ENCODE measurements around the gene RPS16. TPM values are rescaled to one million over a fixed set of nuclear protein-coding genes. Genes with fewer than 3 reads are reported as not detected.
A peak's percentile ranks its signal among the peaks of the same experiment; 100 is the strongest.

RPS16 gene
- polyA plus RNA-seq, 3 donors, result 689 to 2,619 (median 1,038) TPM

DNA sequence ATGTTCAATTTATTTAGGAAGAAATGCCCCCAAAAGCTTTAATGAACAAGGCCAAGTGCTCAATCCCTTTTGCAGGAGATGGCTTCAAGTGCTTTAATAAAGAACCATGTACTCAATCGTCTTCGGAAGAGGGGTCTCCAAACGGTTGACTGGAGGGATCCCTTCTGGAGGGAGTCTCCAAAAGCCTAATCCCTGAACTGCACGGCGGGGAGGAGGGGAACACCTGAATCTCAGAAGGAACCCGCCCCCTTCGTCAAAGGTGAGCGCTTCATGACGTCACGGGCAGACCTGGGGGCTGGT lies 45.3 kb downstream of the RPS16 start:
- H3K4me3 ChIP-seq (replicated peaks in 1 of 3; ENCODE audit: low read depth in 2 of 3, low read length in 3 of 3), result peak overlapping the region; percentile 77 to 97 (median 79)
- peak overlapping the region; percentile 85 to 91 for H3K27ac ChIP-seq (ENCODE audit: low read depth in 1 of 2, low read length in 2 of 2)
- no peaks in the 10 kb centered on the region for H3K27me3 ChIP-seq (ENCODE audit: control insufficient read depth in 2 of 2, insufficient read depth in 2 of 2, low read length in 2 of 2)
- peak overlapping the region; percentile 64 for H2AFZ ChIP-seq (ENCODE audit: insufficient read depth, low read depth, low read length, poor library complexity, severe bottlenecking)
- H3K4me1 Mint-ChIP-seq, result peaks cover 21% of the 10 kb centered on the region
- H3K79me2 ChIP-seq (ENCODE audit: insufficient read depth, low read length), result peaks cover 48% of the 10 kb centered on the region
- DNase-seq, result peak in 2 of 3 donors; percentile 17 to 58
- peaks cover 4% of the 10 kb centered on the region for H4K20me1 ChIP-seq (ENCODE audit: insufficient read depth, low read length)
- H3K9me3 ChIP-seq (replicated peaks in 1 of 2; ENCODE audit: control insufficient read depth in 1 of 2, insufficient read depth in 1 of 2, low read length in 2 of 2), result no peaks in the 10 kb centered on the region
- peak overlapping the region; percentile 93 for H3K9ac ChIP-seq (ENCODE audit: insufficient read depth, low read length, poor library complexity, severe bottlenecking)
- 0% methylated on average over 10 of the region's 10 CpGs for WGBS (ENCODE audit: insufficient coverage)
- peak overlapping the region; percentile 89 to 96 for H3K4me3 Mint-ChIP-seq
- H3K27me3 Mint-ChIP-seq (ENCODE audit: low read depth in 3 of 3), result peaks cover 0 to 3% (median 0%) of the 10 kb centered on the region in 3 donors
- intact Hi-C loops (cut with micrococcal nuclease), result loop anchor here (5.0 to 10.0 kb wide), 3 partner anchors 48 to 144 kb away; partner anchors contain the start of genes EID2B (in 2 of the 2) and SAMD4B (in 1 of the 2)
- H3K9me3 Mint-ChIP-seq, result no peaks in the 10 kb centered on the region
- TF ChIP-seq, protein P1, sequence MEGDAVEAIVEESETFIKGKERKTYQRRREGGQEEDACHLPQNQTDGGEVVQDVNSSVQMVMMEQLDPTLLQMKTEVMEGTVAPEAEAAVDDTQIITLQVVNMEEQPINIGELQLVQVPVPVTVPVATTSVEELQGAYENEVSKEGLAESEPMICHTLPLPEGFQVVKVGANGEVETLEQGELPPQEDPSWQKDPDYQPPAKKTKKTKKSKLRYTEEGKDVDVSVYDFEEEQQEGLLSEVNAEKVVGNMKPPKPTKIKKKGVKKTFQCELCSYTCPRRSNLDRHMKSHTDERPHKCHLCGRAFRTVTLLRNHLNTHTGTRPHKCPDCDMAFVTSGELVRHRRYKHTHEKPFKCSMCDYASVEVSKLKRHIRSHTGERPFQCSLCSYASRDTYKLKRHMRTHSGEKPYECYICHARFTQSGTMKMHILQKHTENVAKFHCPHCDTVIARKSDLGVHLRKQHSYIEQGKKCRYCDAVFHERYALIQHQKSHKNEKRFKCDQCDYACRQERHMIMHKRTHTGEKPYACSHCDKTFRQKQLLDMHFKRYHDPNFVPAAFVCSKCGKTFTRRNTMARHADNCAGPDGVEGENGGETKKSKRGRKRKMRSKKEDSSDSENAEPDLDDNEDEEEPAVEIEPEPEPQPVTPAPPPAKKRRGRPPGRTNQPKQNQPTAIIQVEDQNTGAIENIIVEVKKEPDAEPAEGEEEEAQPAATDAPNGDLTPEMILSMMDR (IDR thresholded peaks at IDR 0.05), result no peak
- peaks cover 48 to 68% of the 10 kb centered on the region in 2 donors for H3K36me3 Mint-ChIP-seq
- peaks cover 21 to 22% of the 10 kb centered on the region in 2 donors for H3K4me1 ChIP-seq (ENCODE audit: control insufficient read depth in 1 of 2, insufficient read depth in 2 of 2, low read length in 2 of 2)
- peak overlapping the region; percentile 97 to 99 (median 98) for H3K27ac Mint-ChIP-seq
- peaks cover 46 to 62% of the 10 kb centered on the region in 2 donors for H3K36me3 ChIP-seq (replicated peaks in 1 of 2; ENCODE audit: control insufficient read depth in 1 of 2, insufficient read depth in 2 of 2, low read length in 2 of 2)
- peak overlapping the region; percentile 89 for H3K4me2 ChIP-seq (replicated peaks; ENCODE audit: extremely low read depth, low read length, poor library complexity, severe bottlenecking)

DNA sequence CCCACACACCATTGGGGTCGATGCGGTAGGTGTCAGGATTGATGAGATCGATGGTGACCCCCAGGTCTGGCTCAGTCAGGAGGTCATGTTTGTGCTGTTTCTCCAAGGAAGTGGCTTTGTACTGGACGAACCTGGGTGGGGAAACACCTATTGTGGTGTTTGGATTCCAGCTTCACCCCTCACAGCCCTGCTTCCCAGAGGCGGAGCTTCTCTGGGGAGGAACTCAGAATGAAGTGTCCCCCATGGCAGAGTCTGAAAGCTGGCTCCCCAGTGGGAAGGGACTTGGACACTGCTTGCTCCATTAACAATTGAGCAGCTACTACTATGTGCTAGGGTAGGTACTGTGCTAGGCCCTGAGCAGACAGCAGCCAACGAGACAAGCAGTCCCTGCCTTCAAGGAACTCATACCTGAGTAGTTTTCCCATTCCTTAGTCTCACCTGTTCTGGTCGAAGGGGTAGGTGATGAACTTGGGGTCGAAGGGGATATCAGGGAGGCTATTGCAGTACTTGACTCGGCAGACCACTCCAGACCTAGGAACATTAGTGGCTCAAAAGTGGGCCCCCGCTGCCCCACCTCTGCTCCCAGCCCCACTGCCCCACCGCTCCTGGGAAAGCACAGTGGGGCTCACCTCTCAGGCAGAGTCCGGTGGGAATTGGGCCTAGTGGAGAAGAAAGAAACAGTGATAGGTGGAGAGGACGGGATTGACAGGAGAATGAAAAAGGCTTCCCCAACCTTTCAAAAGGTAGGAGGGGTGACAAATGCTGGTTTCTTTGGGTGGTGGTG lies 45.9 kb downstream of the RPS16 start:
- no CpG with 5 or more reads among the region's 13 CpGs for WGBS (ENCODE audit: insufficient coverage)
- Mint-ChIP-seq H3K27ac (peak overlapping the region; percentile 97 to 99 (median 98)), H3K27me3 (ENCODE audit: low read depth in 3 of 3) (peaks cover 0 to 3% (median 0%) of the 10 kb centered on the region in 3 donors), H3K4me3 (peak overlapping the region; percentile 89 to 96), H3K9me3 (no peaks in the 10 kb centered on the region), H3K4me1 (peaks cover 21% of the 10 kb centered on the region), H3K36me3 (peaks cover 48 to 68% of the 10 kb centered on the region in 2 donors)
- Histone ChIP-seq H3K36me3 (replicated peaks in 1 of 2; ENCODE audit: control insufficient read depth in 1 of 2, insufficient read depth in 2 of 2, low read length in 2 of 2) (peaks cover 47 to 62% of the 10 kb centered on the region in 2 donors), H3K27ac (ENCODE audit: low read depth in 1 of 2, low read length in 2 of 2) (peak overlapping the region in 1 of 2 donors; percentile 91), H3K4me3 (replicated peaks in 1 of 3; ENCODE audit: low read depth in 2 of 3, low read length in 3 of 3) (peak overlapping the region in 1 of 3 experiments; percentile 97), H2AFZ (ENCODE audit: insufficient read depth, low read depth, low read length, poor library complexity, severe bottlenecking) (no peak overlapping the region), H3K27me3 (ENCODE audit: control insufficient read depth in 2 of 2, insufficient read depth in 2 of 2, low read length in 2 of 2) (no peaks in the 10 kb centered on the region), H4K20me1 (ENCODE audit: insufficient read depth, low read length) (peaks cover 6% of the 10 kb centered on the region), H3K9me3 (replicated peaks in 1 of 2; ENCODE audit: control insufficient read depth in 1 of 2, insufficient read depth in 1 of 2, low read length in 2 of 2) (no peaks in the 10 kb centered on the region), H3K79me2 (ENCODE audit: insufficient read depth, low read length) (peaks cover 44% of the 10 kb centered on the region), H3K4me2 (replicated peaks; ENCODE audit: extremely low read depth, low read length, poor library complexity, severe bottlenecking) (peak overlapping the region; percentile 89), H3K9ac (ENCODE audit: insufficient read depth, low read length, poor library complexity, severe bottlenecking) (no peak overlapping the region), H3K4me1 (ENCODE audit: control insufficient read depth in 1 of 2, insufficient read depth in 2 of 2, low read length in 2 of 2) (peaks cover 21 to 22% of the 10 kb centered on the region in 2 donors)
- intact Hi-C loops (cut with micrococcal nuclease), result loop anchor here (5.0 to 10.0 kb wide), 3 partner anchors 48 to 145 kb away; partner anchors contain the start of genes EID2B (in 2 of the 2) and SAMD4B (in 1 of the 2)
- no peak for DNase-seq
- TF ChIP-seq, protein P1 (IDR thresholded peaks at IDR 0.05), result no peak
